ENCODE results near the gene CDH4.

The CDH4 gene

GRCh38 chr20:61487346-61487996, 235.4 kb downstream of the CDH4 start:
- H3K4me3 ChIP-seq (ENCODE audit: low read length) = no peak overlapping the region
- DNase-seq (ENCODE audit: low read depth) = no peak
- TF ChIP-seq CTCF (conservative IDR thresholded peaks at IDR 0.05; ENCODE audit: low read depth, low read length) = no peak

GRCh38 chr20:61487997-61488371, 235.9 kb downstream of the CDH4 start:
- no peak overlapping the region for H3K4me3 ChIP-seq (ENCODE audit: low read length)
- DNase-seq (ENCODE audit: low read depth) = no peak
- TF ChIP-seq CTCF (conservative IDR thresholded peaks at IDR 0.05; ENCODE audit: low read depth, low read length) = no peak

- no peak overlapping the region for H3K4me3 ChIP-seq (ENCODE audit: low read length)
- TF ChIP-seq CTCF (conservative IDR thresholded peaks at IDR 0.05; ENCODE audit: low read depth, low read length) = no peak
These were observed 238.7 kb downstream of the CDH4 start for GRCh38 chr20:61490721-61491120.

GRCh38 chr20:61492065-61492464, 240.0 kb downstream of the CDH4 start:
- TF ChIP-seq CTCF (conservative IDR thresholded peaks at IDR 0.05; ENCODE audit: low read depth, low read length) = no peak
- no peak for DNase-seq (ENCODE audit: low read depth)
- no peak overlapping the region for H3K4me3 ChIP-seq (ENCODE audit: low read length)

More at GRCh38 chr20:61490721-61491120, 238.7 kb downstream of the CDH4 start:
- DNase-seq (ENCODE audit: low read depth) = no peak

- TF ChIP-seq CTCF (conservative IDR thresholded peaks at IDR 0.05; ENCODE audit: low read depth, low read length) = no peak
- no peak overlapping the region for H3K4me3 ChIP-seq (ENCODE audit: low read length)
- DNase-seq (ENCODE audit: low read depth) = no peak
These were observed 241.8 kb downstream of the CDH4 start for GRCh38 chr20:61493798-61494305.

GRCh38 chr20:61494763-61495575, 242.9 kb downstream of the CDH4 start:
- H3K4me3 ChIP-seq (ENCODE audit: low read length) = no peak overlapping the region
- no peak for DNase-seq (ENCODE audit: low read depth)
- TF ChIP-seq CTCF (conservative IDR thresholded peaks at IDR 0.05; ENCODE audit: low read depth, low read length) = no peak
